GM23338 (cell line): ENCODE measurements around the gene CEP72. TPM values are rescaled to one million over a fixed set of nuclear protein-coding genes. Genes with fewer than 3 reads are reported as not detected.

Experiments used
- ATAC-seq: fragments of 200-7000 bp; cut with Tn5 transposase; 3 replicates; pipeline ENCODE4 v1.9.1; 2020
- DNase-seq: peaks from one replicate; pipeline ENCODE4 v3.0.0-alpha.2; 2015; ENCODE audit warnings: low spot score
- H2AFZ ChIP-seq: fragments of 200-600 bp; sonication (generic); 2 replicates; pipeline ENCODE4 v1.8.0; 2016; ENCODE audit warnings: antibody characterized with exemption, mild to moderate bottlenecking, moderate library complexity
- H3F3A ChIP-seq: fragments of 200-600 bp; sonication (generic); replicated peaks from 2 replicates; pipeline ENCODE4 v1.8.0; 2017; ENCODE audit warnings: antibody characterized with exemption, mixed run types, low read depth
- H3K27ac ChIP-seq: fragments of 200-600 bp; sonication (generic); 2 replicates; pipeline ENCODE4 v1.6.1; 2016; ENCODE audit warnings: low read depth
- H3K27me3 ChIP-seq: fragments of 200-600 bp; sonication (generic); 2 replicates; pipeline ENCODE4 v1.8.0; 2016; ENCODE audit warnings: mild to moderate bottlenecking, mixed run types, moderate library complexity; ENCODE audit not compliant: insufficient read depth
- H3K36me3 ChIP-seq: fragments of 200-600 bp; sonication (generic); 2 replicates; pipeline ENCODE4 v1.8.0; 2016; ENCODE audit warnings: mild to moderate bottlenecking; ENCODE audit not compliant: insufficient read depth
- H3K4me1 ChIP-seq: fragments of 200-600 bp; sonication (generic); 2 replicates; pipeline ENCODE4 v1.8.0; 2016; ENCODE audit warnings: mild to moderate bottlenecking, moderate library complexity; ENCODE audit not compliant: insufficient read depth
- H3K4me2 ChIP-seq: fragments of 200-600 bp; sonication (generic); 2 replicates; pipeline ENCODE4 v1.7.1; 2017; ENCODE audit warnings: mixed run types
- H3K4me3 ChIP-seq: fragments of 200-600 bp; sonication (generic); 2 replicates; pipeline ENCODE4 v1.6.1; 2016; ENCODE audit warnings: mixed run types
- H3K79me2 ChIP-seq: fragments of 200-600 bp; sonication (generic); replicated peaks from 2 replicates; pipeline ENCODE4 v1.8.0; 2017; ENCODE audit warnings: mild to moderate bottlenecking; ENCODE audit not compliant: insufficient read depth
- H3K9me2 ChIP-seq: fragments of 200-600 bp; sonication (generic); 2 replicates; pipeline ENCODE4 v1.8.0; 2017; ENCODE audit not compliant: insufficient read depth
- H4K20me1 ChIP-seq: fragments of 200-600 bp; sonication (generic); replicated peaks from 2 replicates; pipeline ENCODE4 v1.8.0; 2017; ENCODE audit warnings: mild to moderate bottlenecking; ENCODE audit not compliant: insufficient read depth
- H3K27ac Mint-ChIP-seq: 2 replicates; pipeline ENCODE4 v1.8.0; 2020; ENCODE audit warnings: inconsistent platforms, mild to moderate bottlenecking, moderate library complexity, mixed read lengths
- H3K27me3 Mint-ChIP-seq: 3 replicates; pipeline ENCODE4 v1.8.0; 2022; ENCODE audit warnings: low read depth, mild to moderate bottlenecking, moderate library complexity, mixed read lengths, inconsistent platforms; ENCODE audit not compliant: insufficient read depth, poor library complexity
- H3K36me3 Mint-ChIP-seq: 3 replicates; pipeline ENCODE4 v1.8.0; 2021; ENCODE audit warnings: low read depth, mild to moderate bottlenecking, inconsistent platforms, moderate library complexity, mixed read lengths
- H3K4me1 Mint-ChIP-seq: 3 replicates; pipeline ENCODE4 v1.8.0; 2020; ENCODE audit warnings: mild to moderate bottlenecking, inconsistent platforms, mixed read lengths
- H3K4me3 Mint-ChIP-seq: 3 replicates; pipeline ENCODE4 v1.8.0; 2021; ENCODE audit warnings: moderate library complexity, mild to moderate bottlenecking, inconsistent platforms, mixed read lengths
- H3K9me3 Mint-ChIP-seq: 3 replicates; pipeline ENCODE4 v1.8.0; 2020; ENCODE audit warnings: moderate library complexity, mild to moderate bottlenecking, inconsistent platforms, mixed read lengths
- CTCF ChIP-seq, 2 experiments: fragments of 200-600 bp in 1 of 2; sonication (generic) in 1 of 2; conservative IDR thresholded peaks; 2 replicates each; pipeline versions ENCODE4 v1.5.1 to v1.6.1; 2016 to 2017; ENCODE audit warnings: antibody characterized with exemption in 2 of 2, low read depth in 2 of 2, mild to moderate bottlenecking in 2 of 2, moderate library complexity in 1 of 2
- EZH2phosphoT487 ChIP-seq: fragments of 200-600 bp; sonication (generic); IDR thresholded peaks from one replicate; pipeline ENCODE4 v1.8.1; 2018; ENCODE audit warnings: antibody characterized with exemption; ENCODE audit not compliant: unreplicated experiment
- JUNB ChIP-seq: IDR thresholded peaks from one replicate; pipeline ENCODE4 v1.6.1; 2016; ENCODE audit warnings: antibody characterized with exemption; ENCODE audit not compliant: unreplicated experiment
- REST ChIP-seq: IDR thresholded peaks from one replicate; pipeline ENCODE4 v1.6.1; 2018; ENCODE audit warnings: antibody characterized with exemption; ENCODE audit not compliant: unreplicated experiment
- STAT1 ChIP-seq: IDR thresholded peaks from one replicate; pipeline ENCODE4 v1.6.1; 2016; ENCODE audit warnings: antibody characterized with exemption; ENCODE audit not compliant: unreplicated experiment
- ZNF114 ChIP-seq: fragments of 250-450 bp; sonication (Bioruptor Pico); IDR thresholded peaks from 2 replicates; pipeline ENCODE4 v1.5.0; 2020; ENCODE audit warnings: mild to moderate bottlenecking, moderate library complexity
- ZNF462 ChIP-seq: fragments of 250-450 bp; sonication (Bioruptor Pico); IDR thresholded peaks from 2 replicates; pipeline ENCODE4 v1.5.0; 2020; ENCODE audit warnings: mild to moderate bottlenecking, moderate library complexity
- polyA plus RNA-seq: library from polyadenylated mRNA; unstranded; fragments of >200 nt; fragmentation: Nextera tagmentation; extraction: Ambion mirVana; gene quantifications from 2 replicates; pipeline ENCODE4 v1.2.1, GENCODE V29; 2016
- total RNA-seq: library from RNA; depleted of rRNA; stranded (reverse); fragments of >200 nt; shearing (Covaris generic); gene quantifications from 2 replicates; pipeline ENCODE4 v1.2.3, GENCODE V29; 2014

The CEP72 gene
- total and polyA plus RNA-seq, 2 experiments from 2014 or later, result 15.5 to 27.1 TPM

GRCh38 chr5:570886-571285 lies 41.3 kb upstream of the CEP72 start (continued):
- TF ChIP-seq ZNF462 (no peak), CTCF (conservative IDR thresholded peaks at IDR 0.05; ENCODE audit: low read depth in 2 of 2) (no peak)

- H3K36me3 ChIP-seq, result no peaks in the 10 kb centered on the region
- H3K79me2 ChIP-seq, result no peaks in the 10 kb centered on the region
- Mint-ChIP-seq H3K9me3 (peaks cover 13% of the 10 kb centered on the region), H3K36me3 (peaks cover 4% of the 10 kb centered on the region; the same call in 2 of the 3 replicates), H3K4me3 (no peak overlapping the region), H3K4me1 (no peaks in the 10 kb centered on the region; the same call in 2 of the 3 replicates), H3K27ac (no peak overlapping the region), H3K27me3 (peaks cover 6% of the 10 kb centered on the region)
- no peaks in the 10 kb centered on the region for H3K9me2 ChIP-seq
- ATAC-seq, result no peak
- no peaks in the 10 kb centered on the region for H3F3A ChIP-seq
- H4K20me1 ChIP-seq, result no peaks in the 10 kb centered on the region
- TF ChIP-seq REST (no peak), STAT1 (no peak), JUNB (no peak), EZH2phosphoT487 (no peak), ZNF114 (CRISPR knock-in tag) (no peak)
- H3K27me3 ChIP-seq, result no peaks in the 10 kb centered on the region
- no peak overlapping the region for H2AFZ ChIP-seq
- H3K27ac ChIP-seq, result no peak overlapping the region
- H3K4me3 ChIP-seq, result no peak overlapping the region
- H3K4me1 ChIP-seq, result no peaks in the 10 kb centered on the region; the same call in 1 of the 2 replicates
- DNase-seq, result no peak
- no peak overlapping the region for H3K4me2 ChIP-seq
These were observed 40.3 kb upstream of the CEP72 start for GRCh38 chr5:571791-572190.
